ENCODE data around the gene CEP44. TPM values are rescaled to one million over a fixed set of nuclear protein-coding genes. Genes with fewer than 3 reads are reported as not detected.

The CEP44 gene
- total RNA-seq, 6 experiments from 2014 or later: 7.6 to 8.8 (median 8.2) TPM

- Mint-ChIP-seq H3K27me3 (ENCODE audit: insufficient read depth) (no peaks in the 10 kb centered on the region), H3K4me1 (ENCODE audit: low read depth) (peaks cover 32% of the 10 kb centered on the region), H3K27ac (no peak overlapping the region), H3K9me3 (no peaks in the 10 kb centered on the region), H3K36me3 (ENCODE audit: low read depth) (no peaks in the 10 kb centered on the region), H3K4me3 (no peak overlapping the region)
- no peak for TF ChIP-seq CTCF (IDR thresholded peaks at IDR 0.05)
- no peak for DNase-seq
Measured at GRCh38 chr4:174316954-174317353, 33.2 kb downstream of the CEP44 start.

- no peaks in the 10 kb centered on the region for H3K27me3 Mint-ChIP-seq (ENCODE audit: insufficient read depth)
- peaks cover 32% of the 10 kb centered on the region for H3K4me1 Mint-ChIP-seq (ENCODE audit: low read depth)
- H3K27ac Mint-ChIP-seq: no peak overlapping the region
- no peak for DNase-seq
- H3K4me3 Mint-ChIP-seq: no peak overlapping the region
- H3K9me3 Mint-ChIP-seq: no peaks in the 10 kb centered on the region
- H3K36me3 Mint-ChIP-seq (ENCODE audit: low read depth): no peaks in the 10 kb centered on the region
- no peak for TF ChIP-seq CTCF (IDR thresholded peaks at IDR 0.05)
Measured at GRCh38 chr4:174317531-174317930, 33.8 kb downstream of the CEP44 start.

- no peaks in the 10 kb centered on the region; the same call in 1 of the 2 replicates for H3K27me3 Mint-ChIP-seq (ENCODE audit: insufficient read depth)
- H3K27ac Mint-ChIP-seq: no peak overlapping the region
Measured at GRCh38 chr4:174318829-174319764, 35.4 kb downstream of the CEP44 start.

GRCh38 chr4:174320494-174321199, 36.9 kb downstream of the CEP44 start:
- Mint-ChIP-seq H3K36me3 (ENCODE audit: low read depth) (no peaks in the 10 kb centered on the region), H3K4me1 (ENCODE audit: low read depth) (peaks cover 31% of the 10 kb centered on the region), H3K4me3 (no peak overlapping the region), H3K27ac (no peak overlapping the region), H3K27me3 (ENCODE audit: insufficient read depth) (no peaks in the 10 kb centered on the region; the same call in 1 of the 2 replicates), H3K9me3 (no peaks in the 10 kb centered on the region)
- DNase-seq: no peak
- TF ChIP-seq CTCF (IDR thresholded peaks at IDR 0.05): no peak

More at GRCh38 chr4:174318829-174319764, 35.4 kb downstream of the CEP44 start:
- Mint-ChIP-seq H3K9me3 (no peaks in the 10 kb centered on the region), H3K36me3 (ENCODE audit: low read depth) (no peaks in the 10 kb centered on the region), H3K4me3 (no peak overlapping the region), H3K4me1 (ENCODE audit: low read depth) (peaks cover 32% of the 10 kb centered on the region)
- peak; percentile 35 for DNase-seq
- TF ChIP-seq CTCF (IDR thresholded peaks at IDR 0.05): peak; percentile 95

GRCh38 chr4:174324236-174324635, 40.5 kb downstream of the CEP44 start:
- no peak for DNase-seq
- H3K9me3 Mint-ChIP-seq: no peaks in the 10 kb centered on the region
- H3K4me1 Mint-ChIP-seq (ENCODE audit: low read depth): peaks cover 10% of the 10 kb centered on the region
- H3K36me3 Mint-ChIP-seq (ENCODE audit: low read depth): no peaks in the 10 kb centered on the region
- no peak overlapping the region for H3K4me3 Mint-ChIP-seq
- no peak for TF ChIP-seq CTCF (IDR thresholded peaks at IDR 0.05)
- no peak overlapping the region for H3K27ac Mint-ChIP-seq
- no peaks in the 10 kb centered on the region; the same call in none of the 2 replicates for H3K27me3 Mint-ChIP-seq (ENCODE audit: insufficient read depth)
